Erythroblast (primary cell): ENCODE results near the gene EIF3A.

ENCODE experiments used
- GATA1 ChIP-seq: IDR thresholded peaks from 2 replicates; pipeline ENCODE4 v1.6.1; 2011; ENCODE audit warnings: low read depth, mild to moderate bottlenecking, control low read depth, low read length, moderate library complexity
- POLR2A ChIP-seq: IDR thresholded peaks from 2 replicates; pipeline ENCODE4 v1.6.1; 2011; ENCODE audit warnings: mild to moderate bottlenecking, low read length

DNA sequence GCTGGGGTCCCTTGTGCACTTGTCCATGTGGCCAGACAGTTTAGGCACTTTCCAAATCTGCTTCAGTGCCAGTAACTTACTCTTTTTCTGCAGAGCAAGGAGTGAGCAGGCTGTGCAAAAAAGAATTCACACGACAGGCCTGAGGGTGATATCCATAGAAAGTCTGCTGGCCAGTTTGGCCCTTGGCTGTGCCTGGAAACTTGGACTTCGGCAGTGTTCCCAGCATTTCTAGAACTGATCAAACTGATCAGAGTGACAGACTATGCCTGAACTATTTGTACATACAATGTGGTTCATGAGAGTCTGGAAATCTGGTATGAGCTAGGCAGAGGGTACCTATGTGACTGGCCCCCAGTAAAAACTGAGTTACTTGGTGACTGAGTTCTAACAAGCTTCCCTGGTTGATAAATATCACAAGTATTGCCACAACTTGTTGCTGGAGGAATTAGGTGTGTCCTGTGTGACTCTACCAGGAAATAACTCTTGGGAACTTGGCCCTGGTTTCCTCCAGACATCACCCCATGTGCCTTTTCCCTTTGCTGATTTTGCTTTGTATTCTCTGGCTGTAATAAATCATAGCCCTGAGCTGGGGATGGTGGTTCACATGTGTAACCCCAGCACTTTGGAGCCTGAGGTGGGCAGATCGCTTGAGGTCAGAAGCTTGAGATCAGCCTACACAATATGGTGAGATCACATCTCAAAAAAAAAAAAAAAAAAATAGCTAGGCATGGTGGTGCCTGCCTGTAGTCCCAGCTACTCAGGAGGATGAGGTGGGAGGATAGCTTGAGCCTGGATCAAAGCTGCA is 20.0 kb upstream of the EIF3A start:
- TF ChIP-seq POLR2A (no peak), GATA1 (no peak)
